ENCODE data around the gene USP44. TPM values are rescaled to one million over a fixed set of nuclear protein-coding genes. Genes with fewer than 3 reads are reported as not detected.

Gene USP44
- total and polyA plus RNA-seq, 10 of the 15 experiments (the other 5 are each of a cell fraction or from before 2014, with no cell fraction given): 0.02 to 0.26 (median 0.12) TPM; not detected in 6

GRCh38 chr12:95481888-95482287 is 69.4 kb downstream of the USP44 start:
- Histone ChIP-seq H3K4me2 (ENCODE audit: control insufficient read depth, insufficient read depth) (no peak overlapping the region), H3K4me3 (no peak overlapping the region), H4K20me1 (ENCODE audit: control insufficient read depth, insufficient read depth) (no peaks in the 10 kb centered on the region), H3K79me2 (ENCODE audit: control insufficient read depth, insufficient read depth, low read length) (peaks cover 44% of the 10 kb centered on the region), H3K4me1 (ENCODE audit: control insufficient read depth, insufficient read depth, low read length) (peaks cover 5% of the 10 kb centered on the region; the same call in 1 of the 2 replicates), H3K9me3 (replicated peaks; ENCODE audit: control insufficient read depth, insufficient read depth, low read length) (no peaks in the 10 kb centered on the region), H3K27me3 (replicated peaks in 1 of 2; ENCODE audit: control insufficient read depth in 2 of 2, insufficient read depth in 2 of 2, low read length in 1 of 2) (no peaks in the 10 kb centered on the region), H3K36me3 (ENCODE audit: control insufficient read depth in 2 of 2, insufficient read depth in 2 of 2, low read length in 1 of 2) (peaks cover 0 to 20% of the 10 kb centered on the region in 2 experiments; a peak in 2 of 4 replicates), H3K9ac (ENCODE audit: control insufficient read depth, insufficient read depth, low read length) (no peak overlapping the region), H3K27ac (ENCODE audit: control insufficient read depth, insufficient read depth) (no peak overlapping the region), H2AFZ (ENCODE audit: control insufficient read depth, low read depth, low read length) (no peak overlapping the region)
- SMC1A ChIA-PET (ENCODE audit: uncharacterized antibody, unreplicated experiment): interaction anchor here (2.4 kb wide), 1 partner anchor 8 kb away, joined by 12 read pairs; the partner anchor contains the start of gene METAP2
- BruUV-seq (replicated peaks): no TSS peak
- in situ Hi-C loops (cut with MboI): no loop called here
- RAD21 ChIA-PET (ENCODE audit: unreplicated experiment): no interaction called here
- TF ChIP-seq MTA3 (IDR thresholded peaks at IDR 0.05; ENCODE audit: borderline replicate concordance, low read length): no peak
- TF ChIP-seq ATF2 (IDR thresholded peaks at IDR 0.05; ENCODE audit: low read length): no peak
- no peak for TF ChIP-seq ZNF217 (IDR thresholded peaks at IDR 0.05)
- TF ChIP-seq RELB (IDR thresholded peaks at IDR 0.05; ENCODE audit: low read depth): no peak
- no peak for TF ChIP-seq RELA (IDR thresholded peaks at IDR 0.05; ENCODE audit: borderline replicate concordance, partially characterized antibody)
- TF ChIP-seq FOXK2 (IDR thresholded peaks at IDR 0.05): no peak
- TF ChIP-seq SPI1 (IDR thresholded peaks at IDR 0.05; ENCODE audit: borderline replicate concordance, insufficient read depth, low read depth, low read length): no peak
- no peak for TF ChIP-seq CHD2 (IDR thresholded peaks at IDR 0.05; ENCODE audit: borderline replicate concordance, low read depth, low read length)
- no peak for TF ChIP-seq MYC (IDR thresholded peaks at IDR 0.05; ENCODE audit: insufficient read depth, insufficient read length, insufficient replicate concordance, low read length, severe bottlenecking)
- TF ChIP-seq EP300 (IDR thresholded peaks at IDR 0.05; ENCODE audit: borderline replicate concordance in 1 of 2, control insufficient read depth in 1 of 2, low read depth in 2 of 2, low read length in 2 of 2): no peak
- no peak for TF ChIP-seq ZZZ3 (IDR thresholded peaks at IDR 0.05; ENCODE audit: control insufficient read depth, insufficient read length, low read depth)
- no peak for TF ChIP-seq CEBPZ (IDR thresholded peaks at IDR 0.05; ENCODE audit: low read depth, low read length)
- TF ChIP-seq E4F1 (IDR thresholded peaks at IDR 0.05; ENCODE audit: borderline replicate concordance, partially characterized antibody): no peak
- no peak for TF ChIP-seq JUNB (IDR thresholded peaks at IDR 0.05)
- 96% methylated on average over 7 of the region's 7 CpGs for WGBS (ENCODE audit: insufficient coverage, insufficient replicate concordance, low lambda C conversion rate, missing lambda C conversion rate)
- ATAC-seq (no peak), DNase-seq (ENCODE audit: low read depth, low spot score) (no peak), FAIRE-seq (no peak)
- POLR2A ChIA-PET: no interaction called here
- intact Hi-C loops (cut with micrococcal nuclease; ENCODE audit: unreplicated experiment): no loop called here
- CTCF ChIA-PET: no interaction called here

Measured in GM12878 (cell line).